Kidney (tissue), 14 donors: ENCODE results near the gene ZNF555. TPM values are rescaled to one million over a fixed set of nuclear protein-coding genes. Genes with fewer than 3 reads are reported as not detected.
A peak's percentile ranks its signal among the peaks of the same experiment; 100 is the strongest.

Experiments used
- DNase-seq, 5 donors: peaks; one replicate each; pipeline ENCODE4 v3.0.0-alpha.2; 2013 to 2020
- FAIRE-seq: peaks from 2 replicates; lab custom pipeline; 2012; peaks lifted over from hg19 to GRCh38; lab: Jason Lieb, UNC
- H3K27ac ChIP-seq, 2 donors: one replicate each; pipeline ENCODE4 v1.7.0; 2013; ENCODE audit warnings: low read depth in 2 of 2, low read length in 2 of 2, inconsistent platforms in 1 of 2
- H3K27me3 ChIP-seq: one replicate; pipeline ENCODE4 v1.7.1; 2013; ENCODE audit warnings: low read length, inconsistent platforms; ENCODE audit not compliant: control insufficient read depth, insufficient read depth
- H3K36me3 ChIP-seq, 3 donors: one replicate each; pipeline versions ENCODE4 v1.7.0 to v1.7.1; 2013; ENCODE audit warnings: low read length in 3 of 3, control low read depth in 1 of 3, inconsistent platforms in 1 of 3; ENCODE audit not compliant: insufficient read depth in 3 of 3, control insufficient read depth in 2 of 3
- H3K4me1 ChIP-seq, 3 donors: one replicate each; pipeline versions ENCODE4 v1.7.0 to v1.7.1; 2013; ENCODE audit warnings: low read length in 3 of 3, inconsistent platforms in 1 of 3, low read depth in 1 of 3; ENCODE audit not compliant: control insufficient read depth in 2 of 3, insufficient read depth in 2 of 3
- H3K4me3 ChIP-seq, 3 donors: one replicate each; pipeline versions ENCODE4 v1.7.0 to v1.8.1; 2013; ENCODE audit warnings: low read length in 3 of 3, control low read depth in 1 of 3, inconsistent platforms in 1 of 3
- H3K9ac ChIP-seq, 3 donors: one replicate each; pipeline versions ENCODE4 v1.7.0 to v1.7.1; 2013; ENCODE audit warnings: low read length in 3 of 3, control low read depth in 1 of 3, inconsistent platforms in 1 of 3
- H3K9me3 ChIP-seq, 3 donors: one replicate each; pipeline versions ENCODE4 v1.7.0 to v1.7.1; 2013; ENCODE audit warnings: low read length in 3 of 3, control low read depth in 1 of 3, inconsistent platforms in 1 of 3; ENCODE audit not compliant: control insufficient read depth in 2 of 3, insufficient read depth in 1 of 3
- CTCF ChIP-seq: IDR thresholded peaks from 3 replicates; pipeline ENCODE4 v1.5.1; 2012; ENCODE audit warnings: mild to moderate bottlenecking, moderate library complexity, borderline replicate concordance; ENCODE audit not compliant: insufficient read depth; ENCODE audit errors: extremely low read depth
- intact Hi-C: fragments of 100-400 bp; cut with DNase I; formaldehyde crosslinking; loops from one replicate; pipeline ENCODE4 v1.11.1; 2022
- polyA plus RNA-seq: library from polyadenylated mRNA; stranded (reverse); fragments of 350-450 nt; fragmentation: Illumina TruSeq; extraction: RNeasy Lipid Tissue Mini Kit (QIAGEN cat#74804); gene quantifications from one replicate; pipeline ENCODE4 v1.2.3, GENCODE V29; 2014; ENCODE audit warnings: low read depth, low replicate concordance; ENCODE audit not compliant: insufficient read depth
- total RNA-seq: library from RNA; stranded (reverse); fragmentation: NEBNext Ultra II Directional; extraction: Animal tissue kit (Norgen Biotek cat#: 25700); gene quantifications from one replicate; pipeline ENCODE4 v1.2.1, GENCODE V29; 2021
- donor health status: control.
- donor health status: control.
- donor health status: control.
- donor health status: control.
- donor health status: control.
- donor health status: DM: yes; HTN: yes; CAD: no.
- donor health status: Normal renal cell carcinoma (clear cell type).

The ZNF555 gene
- total and polyA plus RNA-seq, 2 donors from 2014 or later, result 3.9 to 9.8 TPM

DNA sequence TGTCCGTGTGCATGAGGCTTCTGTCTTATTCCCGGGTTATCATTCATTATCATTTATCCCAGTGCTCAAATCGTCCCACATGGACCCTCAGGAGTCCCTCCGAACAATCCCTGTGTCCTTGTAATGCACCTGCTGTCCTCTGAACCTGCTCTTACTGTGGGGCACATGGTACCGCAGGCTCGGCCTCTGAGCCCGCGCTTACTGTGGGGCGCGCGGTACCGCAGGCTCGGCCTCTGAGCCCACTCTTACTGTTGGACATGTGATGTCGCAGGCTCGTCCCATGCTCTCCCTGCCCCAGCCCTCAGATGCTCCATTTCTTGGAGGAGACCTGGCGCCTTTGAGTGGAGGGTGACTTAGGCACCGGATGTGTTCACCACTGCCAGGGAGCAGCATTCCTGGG is 38.4 kb upstream of the ZNF555 start:
- Histone ChIP-seq H3K9me3 (no peaks in the 10 kb centered on the region), H3K36me3 (peaks cover 2 to 3% (median 2%) of the 10 kb centered on the region in 3 donors), H3K9ac (no peak overlapping the region), H3K27ac (no peak overlapping the region), H3K4me1 (no peaks in the 10 kb centered on the region), H3K4me3 (no peak overlapping the region), H3K27me3 (no peaks in the 10 kb centered on the region)
- FAIRE-seq (no peak), DNase-seq (no peak)
- no peak for TF ChIP-seq CTCF
- intact Hi-C loops, result no loop called here

GRCh38 chr19:2803486-2804155 is 37.7 kb upstream of the ZNF555 start:
- DNase-seq (no peak), FAIRE-seq (no peak)
- no peak overlapping the region for H3K4me3 ChIP-seq
- H3K27me3 ChIP-seq, result no peaks in the 10 kb centered on the region
- H3K36me3 ChIP-seq, result peaks cover 2 to 3% (median 2%) of the 10 kb centered on the region in 3 donors
- no peak overlapping the region for H3K9ac ChIP-seq
- no peaks in the 10 kb centered on the region for H3K9me3 ChIP-seq
- no peak for TF ChIP-seq CTCF
- H3K27ac ChIP-seq, result no peak overlapping the region
- no peaks in the 10 kb centered on the region for H3K4me1 ChIP-seq
- intact Hi-C loops, result no loop called here

DNA sequence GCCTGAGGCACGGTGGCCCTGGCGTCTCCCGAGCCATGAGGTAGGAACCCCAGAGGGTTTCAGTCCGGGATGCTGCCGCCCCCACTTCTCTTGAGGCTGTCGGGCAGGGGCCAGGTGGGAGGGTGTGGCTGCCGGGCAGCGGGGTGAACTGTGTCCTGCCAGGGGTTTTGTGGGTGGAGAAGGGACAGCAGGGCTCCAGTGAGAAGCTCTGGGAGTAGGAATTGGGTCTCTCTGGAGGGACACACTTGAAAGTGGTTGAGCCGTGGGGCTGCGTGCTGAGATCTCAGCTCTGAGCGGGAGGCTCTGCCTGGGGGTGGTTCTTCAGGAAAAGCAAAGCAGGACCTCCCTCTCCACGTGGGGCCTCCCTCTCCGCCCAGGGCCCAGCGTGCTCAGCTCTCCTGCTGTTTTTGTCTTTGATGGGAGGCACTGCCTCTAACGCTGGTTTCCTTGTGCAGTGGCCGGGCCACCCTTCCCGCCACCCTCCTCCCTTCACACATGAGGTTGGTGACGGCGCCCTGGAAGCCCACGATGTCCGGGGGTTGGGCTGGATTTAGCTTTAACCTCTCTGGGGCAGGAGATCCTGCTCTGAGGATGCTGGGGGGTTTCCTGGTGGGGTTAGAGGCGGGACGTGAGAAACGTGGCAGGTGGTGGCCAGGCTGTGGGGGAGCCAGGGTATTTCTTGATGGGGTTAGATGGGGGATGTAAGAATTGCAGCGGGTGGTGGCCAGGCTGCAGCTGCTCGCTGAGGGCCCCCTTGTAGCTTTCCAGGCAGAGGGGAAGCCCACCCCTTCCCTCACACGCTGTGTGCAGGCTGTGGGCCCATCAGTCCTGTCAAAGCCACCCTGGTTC is 36.9 kb upstream of the ZNF555 start:
- Histone ChIP-seq H3K4me3 (no peak overlapping the region), H3K27ac (no peak overlapping the region), H3K27me3 (no peaks in the 10 kb centered on the region), H3K9me3 (no peaks in the 10 kb centered on the region), H3K4me1 (no peaks in the 10 kb centered on the region), H3K36me3 (peaks cover 2 to 5% (median 3%) of the 10 kb centered on the region in 3 donors), H3K9ac (no peak overlapping the region)
- DNase-seq, result peak in 1 of 5 donors; percentile 66
- FAIRE-seq, result no peak
- TF ChIP-seq CTCF, result no peak
- intact Hi-C loops, result no loop called here
